22Rv1 (cell line): ENCODE measurements around the gene CTBP2.
"Not testable (repeated sequence)": the region's sequence is repeated elsewhere in the genome, so short reads cannot be mapped to it uniquely, and the experiment has no call there.

Experiments
- H3K27ac ChIP-seq: fragments of 450-650 bp; 2 replicates; pipeline ENCODE4 v1.5.1; 2017
- ZFX ChIP-seq: fragments of 450-650 bp; IDR thresholded peaks from 2 replicates; pipeline ENCODE4 v1.6.1; 2017; ENCODE audit warnings: antibody characterized with exemption, borderline replicate concordance
- TF ChIP-seq, protein P1 (sequence below): fragments of 450-650 bp; IDR thresholded peaks from 2 replicates; pipeline ENCODE4 v1.5.1; 2017; ENCODE audit warnings: mild to moderate bottlenecking

Gene CTBP2

GRCh38 chr10:125151553-125152449 lies 8.6 kb downstream of the CTBP2 start:
- H3K27ac ChIP-seq = no peak overlapping the region
- no peak for TF ChIP-seq ZFX
- TF ChIP-seq, protein P1, sequence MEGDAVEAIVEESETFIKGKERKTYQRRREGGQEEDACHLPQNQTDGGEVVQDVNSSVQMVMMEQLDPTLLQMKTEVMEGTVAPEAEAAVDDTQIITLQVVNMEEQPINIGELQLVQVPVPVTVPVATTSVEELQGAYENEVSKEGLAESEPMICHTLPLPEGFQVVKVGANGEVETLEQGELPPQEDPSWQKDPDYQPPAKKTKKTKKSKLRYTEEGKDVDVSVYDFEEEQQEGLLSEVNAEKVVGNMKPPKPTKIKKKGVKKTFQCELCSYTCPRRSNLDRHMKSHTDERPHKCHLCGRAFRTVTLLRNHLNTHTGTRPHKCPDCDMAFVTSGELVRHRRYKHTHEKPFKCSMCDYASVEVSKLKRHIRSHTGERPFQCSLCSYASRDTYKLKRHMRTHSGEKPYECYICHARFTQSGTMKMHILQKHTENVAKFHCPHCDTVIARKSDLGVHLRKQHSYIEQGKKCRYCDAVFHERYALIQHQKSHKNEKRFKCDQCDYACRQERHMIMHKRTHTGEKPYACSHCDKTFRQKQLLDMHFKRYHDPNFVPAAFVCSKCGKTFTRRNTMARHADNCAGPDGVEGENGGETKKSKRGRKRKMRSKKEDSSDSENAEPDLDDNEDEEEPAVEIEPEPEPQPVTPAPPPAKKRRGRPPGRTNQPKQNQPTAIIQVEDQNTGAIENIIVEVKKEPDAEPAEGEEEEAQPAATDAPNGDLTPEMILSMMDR = no peak

- H3K27ac ChIP-seq = no peak overlapping the region
- TF ChIP-seq ZFX = no peak
- TF ChIP-seq, protein P1 = no peak
Observed at GRCh38 chr10:125151170-125151552, 9.2 kb downstream of the CTBP2 start.

- not testable (repeated sequence) for H3K27ac ChIP-seq
Observed at GRCh38 chr10:125150376-125151083, 9.8 kb downstream of the CTBP2 start.

- no peak overlapping the region for H3K27ac ChIP-seq
- TF ChIP-seq, protein P1 = no peak
- no peak for TF ChIP-seq ZFX
Observed at GRCh38 chr10:125149680-125150047, 10.7 kb downstream of the CTBP2 start.

DNA sequence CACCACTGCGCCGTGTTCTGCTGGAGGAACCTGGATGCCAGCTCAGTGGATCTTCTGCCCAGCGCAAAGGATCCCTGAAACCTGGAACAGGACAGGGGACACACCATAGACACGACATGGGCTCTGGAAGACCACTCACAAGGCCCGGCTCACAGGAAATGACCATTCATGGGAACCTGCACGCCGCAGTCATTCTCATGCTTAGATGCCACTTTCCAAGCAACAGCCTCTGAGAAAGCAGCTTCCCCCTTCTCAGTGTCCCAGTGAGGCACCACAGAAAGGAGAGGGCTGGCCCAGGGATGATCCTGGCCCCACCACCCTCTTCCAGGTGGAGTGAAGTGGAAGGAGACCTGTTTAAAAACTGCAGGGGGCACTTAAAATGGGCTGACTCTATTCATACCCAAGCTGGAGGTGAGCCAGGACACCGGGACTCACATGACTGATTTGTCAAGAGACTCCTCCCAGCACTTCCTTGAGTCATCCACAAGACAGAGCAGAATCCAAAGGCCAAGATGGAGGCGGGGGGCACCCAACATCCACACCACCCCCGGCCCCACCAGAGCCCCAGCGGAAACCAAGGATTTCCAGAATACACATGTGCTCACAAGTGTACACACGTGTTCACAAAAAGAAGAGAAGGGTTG lies 11.2 kb downstream of the CTBP2 start:
- TF ChIP-seq, protein P1 = no peak
- no peak for TF ChIP-seq ZFX
- no peak overlapping the region for H3K27ac ChIP-seq

GRCh38 chr10:125148528-125148927 lies 11.8 kb downstream of the CTBP2 start:
- no peak overlapping the region for H3K27ac ChIP-seq
- TF ChIP-seq ZFX = no peak
- TF ChIP-seq, protein P1 = no peak

DNA sequence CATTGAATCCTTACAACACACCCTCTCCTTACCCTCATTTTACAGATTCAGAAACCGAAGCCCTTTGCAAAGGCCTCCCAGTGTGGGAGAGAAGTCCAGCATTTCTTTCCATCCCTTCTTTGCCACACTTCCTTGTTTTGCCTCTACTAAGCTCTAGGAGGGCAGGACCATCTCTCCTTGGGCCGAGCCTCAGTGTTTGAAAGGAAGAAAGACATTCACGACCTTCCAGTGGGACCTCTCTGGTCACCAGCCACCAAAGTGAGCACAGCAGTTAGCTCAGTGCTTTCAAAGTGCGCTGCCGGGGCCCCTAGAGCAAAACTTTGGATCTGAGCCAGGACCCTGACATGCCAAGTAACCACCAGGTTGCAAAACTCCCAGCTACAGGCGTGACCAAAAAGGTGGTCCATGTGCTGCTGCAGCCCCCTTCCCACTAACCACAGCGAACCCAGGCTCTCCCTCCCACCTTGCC lies 12.4 kb downstream of the CTBP2 start:
- TF ChIP-seq ZFX = no peak
- TF ChIP-seq, protein P1 = no peak
- no peak overlapping the region for H3K27ac ChIP-seq
